HEK293T (cell line): Measurements from ENCODE around the gene TIMM10.
"Not testable (repeated sequence)": the region's sequence is repeated elsewhere in the genome, so short reads cannot be mapped to it uniquely, and the experiment has no call there.

Experiments used
- CTCF ChIA-PET: fragments of 350-600 bp; formaldehyde crosslinking; extraction: SDS; loops from one replicate; lab custom pipeline; 2021; ENCODE audit warnings: antibody characterized with exemption, inconsistent platforms; lab: Yijun Ruan, JAX
- POLR2A ChIA-PET: fragments of 350-600 bp; formaldehyde crosslinking; extraction: SDS; loops from one replicate; lab custom pipeline; 2020; ENCODE audit warnings: antibody characterized with exemption, inconsistent platforms; lab: Yijun Ruan, JAX
- DNase-seq: peaks from one replicate; pipeline ENCODE4 v3.0.0; 2012; ENCODE audit warnings: mixed read lengths; ENCODE audit errors: extremely low spot score
- ARNT ChIP-seq: fragments of 450-650 bp; IDR thresholded peaks from 2 replicates; pipeline ENCODE4 v1.6.1; 2017; ENCODE audit warnings: mild to moderate bottlenecking
- BHLHE40 ChIP-seq: fragments of 450-650 bp; IDR thresholded peaks from 2 replicates; pipeline ENCODE4 v1.6.1; 2016; ENCODE audit warnings: mild to moderate bottlenecking, moderate library complexity, borderline replicate concordance
- CTBP1 ChIP-seq: fragments of 450-650 bp; IDR thresholded peaks from 2 replicates; pipeline ENCODE4 v1.6.1; 2016; ENCODE audit warnings: borderline replicate concordance
- ELF4 ChIP-seq: fragments of 450-650 bp; IDR thresholded peaks from 2 replicates; pipeline ENCODE4 v1.6.1; 2017; ENCODE audit warnings: antibody characterized with exemption
- FOXA1 ChIP-seq: fragments of 450-650 bp; IDR thresholded peaks from 2 replicates; pipeline ENCODE4 v1.6.1; 2016; ENCODE audit warnings: mild to moderate bottlenecking
- FOXK2 ChIP-seq: fragments of 450-650 bp; IDR thresholded peaks from 2 replicates; pipeline ENCODE4 v1.6.1; 2016; ENCODE audit warnings: mild to moderate bottlenecking
- FOXM1 ChIP-seq: fragments of 450-650 bp; IDR thresholded peaks from 2 replicates; pipeline ENCODE4 v1.6.1; 2017; ENCODE audit warnings: mild to moderate bottlenecking, borderline replicate concordance
- HDGF ChIP-seq: fragments of 450-650 bp; IDR thresholded peaks from 2 replicates; pipeline ENCODE4 v1.6.1; 2017; ENCODE audit warnings: antibody characterized with exemption, borderline replicate concordance
- L3MBTL2 ChIP-seq: fragments of 450-650 bp; conservative IDR thresholded peaks from 2 replicates; pipeline ENCODE4 v1.6.1; 2016; ENCODE audit warnings: mild to moderate bottlenecking
- LEF1 ChIP-seq: fragments of 450-650 bp; IDR thresholded peaks from 2 replicates; pipeline ENCODE4 v1.6.1; 2017; ENCODE audit warnings: mild to moderate bottlenecking, borderline replicate concordance
- NFRKB ChIP-seq: fragments of 450-650 bp; IDR thresholded peaks from 2 replicates; pipeline ENCODE4 v1.6.1; 2016; ENCODE audit warnings: mild to moderate bottlenecking, moderate library complexity
- PKNOX1 ChIP-seq: fragments of 450-650 bp; IDR thresholded peaks from 2 replicates; pipeline ENCODE4 v1.6.1; 2016
- SP1 ChIP-seq: fragments of 450-650 bp; IDR thresholded peaks from 2 replicates; pipeline ENCODE4 v1.6.1; 2017
- SUZ12 ChIP-seq: fragments of 450-650 bp; IDR thresholded peaks from 2 replicates; pipeline ENCODE4 v1.6.1; 2016; ENCODE audit warnings: mild to moderate bottlenecking
- TARDBP ChIP-seq: fragments of 450-650 bp; IDR thresholded peaks from 2 replicates; pipeline ENCODE4 v1.6.1; 2016
- ZNF384 ChIP-seq: fragments of 450-650 bp; IDR thresholded peaks from 2 replicates; pipeline ENCODE4 v1.6.1; 2016

Gene TIMM10

GRCh38 chr11:57541169-57541568 lies 10.6 kb upstream of the TIMM10 start:
- TF ChIP-seq FOXM1 (no peak), ARNT (no peak), FOXA1 (no peak), TARDBP (no peak)
- ChIA-PET POLR2A (no interaction called here), CTCF (interaction anchor here (0.6 to 1.4 kb wide), 2 partner anchors 38 to 100 kb away, joined by 5 to 7 read pairs; no protein-coding TSS in a partner anchor)
- no peak for DNase-seq

GRCh38 chr11:57539342-57539741 lies 8.8 kb upstream of the TIMM10 start:
- DNase-seq: no peak
- TF ChIP-seq PKNOX1 (no peak), ARNT (no peak), FOXA1 (no peak), SUZ12 (no peak), NFRKB (no peak), FOXM1 (no peak), HDGF (no peak), FOXK2 (no peak), ELF4 (no peak), L3MBTL2 (no peak), LEF1 (no peak), ZNF384 (no peak)
- ChIA-PET CTCF (interaction anchor here (0.6 kb wide), 2 partner anchors 68 to 104 kb away, joined by 3 read pairs; no protein-coding TSS in a partner anchor), POLR2A (no interaction called here)

- POLR2A ChIA-PET: no interaction called here
These were observed 6.5 kb upstream of the TIMM10 start, which contains the start of gene SMTNL1 for GRCh38 chr11:57536947-57537619. Gene SMTNL1, plus strand, starts transcription at chr11:57537595. Its CDS starts 5,048 bp downstream, at chr11:57542643.

GRCh38 chr11:57534449-57534848 lies 3.9 kb upstream of the TIMM10 start:
- DNase-seq, POLR2A ChIA-PET: not testable (repeated sequence)
- CTCF ChIA-PET: interaction anchor here (0.7 to 1.1 kb wide), 2 partner anchors 41 to 108 kb away, joined by 3 to 7 read pairs; no protein-coding TSS in a partner anchor

More at GRCh38 chr11:57536947-57537619, 6.5 kb upstream of the TIMM10 start, which contains the start of gene SMTNL1:
- no peak for TF ChIP-seq FOXA1
- CTCF ChIA-PET: no interaction called here
- no peak for DNase-seq

- no peak for DNase-seq
- ChIA-PET CTCF (interaction anchor here (0.6 to 7.1 kb wide), 2 partner anchors 37 to 1641 kb away, joined by 3 to 145 read pairs; no protein-coding TSS in a partner anchor), POLR2A (interaction anchor here (1.0 kb wide), 2 partner anchors 22 to 70 kb away, joined by 3 to 5 read pairs; partner anchors contain the start of gene RTN4RL2)
- no peak for TF ChIP-seq TARDBP
- no peak for TF ChIP-seq CTBP1
- TF ChIP-seq BHLHE40: no peak
- no peak for TF ChIP-seq ELF4
- TF ChIP-seq FOXM1: no peak
- TF ChIP-seq PKNOX1: no peak
- TF ChIP-seq HDGF: no peak
- no peak for TF ChIP-seq NFRKB
These were observed 349 bp downstream of the TIMM10 start for GRCh38 chr11:57530215-57530595.

GRCh38 chr11:57529012-57529411 lies 1.5 kb downstream of the TIMM10 start:
- ChIA-PET CTCF (interaction anchor here (0.8 to 7.1 kb wide), 3 partner anchors 36 to 72 kb away, joined by 5 to 145 read pairs (median 24); no protein-coding TSS in a partner anchor), POLR2A (interaction anchor here (2.6 kb wide), 1 partner anchor 35 kb away, joined by 17 read pairs; no protein-coding TSS in a partner anchor)
- DNase-seq: no peak
- TF ChIP-seq PKNOX1: no peak

- TF ChIP-seq FOXM1 (no peak), L3MBTL2 (no peak), SUZ12 (no peak), FOXK2 (no peak), ARNT (no peak), NFRKB (no peak), ZNF384 (no peak), TARDBP (no peak), FOXA1 (no peak), SP1 (no peak), HDGF (no peak), LEF1 (no peak), CTBP1 (no peak), PKNOX1 (no peak), BHLHE40 (no peak), ELF4 (no peak)
- POLR2A ChIA-PET: interaction anchor here (1.5 to 2.6 kb wide), 2 partner anchors 33 to 34 kb away, joined by 5 to 17 read pairs; no protein-coding TSS in a partner anchor
- DNase-seq: peak; percentile 57
These were observed 3.4 kb downstream of the TIMM10 start for GRCh38 chr11:57527056-57527631.

More at GRCh38 chr11:57527056-57527631, 3.4 kb downstream of the TIMM10 start:
- CTCF ChIA-PET: interaction anchor here (0.9 to 7.1 kb wide), 14 partner anchors 10 to 181 kb away, joined by 3 to 145 read pairs (median 4); partner anchors contain the start of gene SLC43A1
